HG02943 (cell line): ENCODE results near the gene LAMTOR3.

Experiments
- ATAC-seq: cut with Tn5 transposase; IDR thresholded peaks from one replicate; pipeline ENCODE4 v1.9.1; 2021; ENCODE audit warnings: mild to moderate bottlenecking, low read depth, moderate library complexity; ENCODE audit not compliant: unreplicated experiment

The LAMTOR3 gene

DNA sequence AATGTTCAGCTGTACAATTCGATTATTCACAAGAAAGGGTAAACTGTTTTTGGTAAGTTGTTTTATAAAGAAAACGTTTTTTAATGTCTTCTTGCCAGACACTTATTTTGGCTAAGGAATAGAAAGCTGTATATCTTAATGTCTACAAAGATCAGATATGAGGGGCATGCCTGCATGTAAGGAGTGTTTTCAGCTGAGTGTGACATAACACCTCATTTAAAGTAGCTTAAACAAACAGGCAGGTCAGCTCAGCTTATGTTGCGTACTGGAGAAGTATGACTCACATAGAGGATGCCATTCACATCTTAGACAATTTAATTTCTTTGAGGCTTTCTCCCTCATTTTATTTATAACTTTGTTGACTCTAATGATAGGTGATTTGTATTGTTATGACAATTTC, 30.4 kb downstream of the LAMTOR3 start:
- no peak for ATAC-seq

DNA sequence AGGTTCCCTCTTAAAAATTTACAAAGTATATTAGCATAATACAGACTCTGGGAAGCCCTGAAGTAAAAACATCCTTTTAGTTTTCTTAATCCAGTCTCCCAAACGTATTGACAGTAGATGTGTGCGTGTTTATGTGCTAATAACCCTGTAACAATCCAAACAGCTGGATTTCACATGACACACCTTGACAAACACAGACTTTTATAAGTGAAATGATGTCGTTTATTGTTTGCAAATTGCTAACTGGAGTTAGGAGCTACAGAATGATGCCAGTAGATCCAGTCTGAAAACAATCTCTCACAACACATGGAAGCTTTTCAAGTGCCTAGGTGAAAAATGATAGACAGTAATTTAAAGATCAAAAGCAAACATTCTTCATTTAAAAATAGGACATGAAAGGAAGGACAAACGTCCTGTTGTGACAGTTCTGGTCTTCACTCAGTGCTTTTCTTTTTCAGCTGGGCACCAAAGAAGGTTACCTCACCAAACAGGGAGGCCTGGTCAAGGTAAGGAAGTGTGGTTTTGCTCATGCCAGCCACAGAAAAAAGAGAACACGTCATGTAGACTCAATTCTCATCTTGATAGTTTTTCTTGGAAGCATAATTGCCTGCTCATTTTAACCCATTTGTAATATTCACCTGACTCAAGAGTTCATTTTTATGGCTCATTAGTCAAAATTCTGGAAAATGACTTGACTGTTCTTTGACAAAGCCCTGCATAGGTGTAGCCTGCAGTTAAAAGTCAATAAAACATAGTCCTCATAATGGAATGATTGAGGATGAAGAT, 32.9 kb downstream of the LAMTOR3 start:
- ATAC-seq = peak; percentile 77

DNA sequence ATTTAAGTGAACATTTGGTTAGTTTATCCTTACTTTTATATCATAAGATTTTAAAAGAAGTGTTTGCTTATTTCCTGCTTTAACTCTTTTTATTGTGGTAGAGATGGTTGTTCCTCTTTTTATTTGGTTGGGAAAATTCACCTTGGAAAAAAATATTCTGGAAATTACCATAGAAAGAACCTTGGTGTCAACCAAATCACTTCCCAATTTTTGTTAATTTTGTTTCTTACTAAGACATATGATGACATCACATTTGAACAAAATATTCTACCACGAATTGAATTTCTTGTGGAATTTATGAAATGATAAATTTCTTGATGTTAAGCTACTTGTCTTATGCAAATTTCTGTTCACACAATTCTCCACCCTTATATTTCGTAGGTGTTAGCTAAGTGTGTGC, 33.7 kb downstream of the LAMTOR3 start:
- no peak for ATAC-seq

DNA sequence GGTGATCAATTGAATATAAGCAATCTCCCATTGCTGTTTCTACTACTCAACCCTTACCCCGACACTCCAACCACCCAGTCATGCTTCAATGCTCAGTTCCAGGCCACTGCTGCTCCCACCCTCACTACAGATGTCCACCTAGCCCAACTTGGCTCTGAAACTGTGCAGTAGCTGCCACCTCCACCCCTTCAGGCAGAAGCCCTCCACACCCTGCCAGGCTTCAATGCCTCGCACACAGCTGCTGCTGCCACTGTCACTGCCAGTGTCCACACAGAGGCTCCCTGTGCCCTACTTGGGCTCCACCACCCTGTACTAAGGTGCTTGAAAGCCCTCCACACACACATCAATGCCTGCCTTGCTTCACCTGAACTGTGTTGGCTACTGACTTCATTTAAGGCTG, 34.6 kb downstream of the LAMTOR3 start:
- no peak for ATAC-seq

DNA sequence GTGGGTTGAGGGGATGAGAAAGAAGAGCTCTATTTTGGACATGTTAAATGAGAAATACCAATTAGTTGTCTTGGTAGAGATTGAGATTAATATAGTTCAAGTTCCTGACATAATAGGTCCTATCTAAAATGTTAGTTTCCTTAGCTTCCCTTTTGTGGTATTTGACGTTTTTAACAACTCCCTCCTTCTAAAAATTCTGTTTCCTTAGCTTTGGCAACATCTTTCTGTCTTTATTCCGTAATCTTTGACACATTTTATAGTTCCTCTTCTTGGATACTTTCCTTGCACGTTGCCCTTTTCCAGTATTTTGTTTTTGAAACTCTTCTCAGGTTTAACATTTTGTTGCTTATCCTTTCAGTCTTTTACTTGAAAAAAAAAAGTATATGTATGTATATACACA, 36.9 kb downstream of the LAMTOR3 start:
- ATAC-seq = no peak

DNA sequence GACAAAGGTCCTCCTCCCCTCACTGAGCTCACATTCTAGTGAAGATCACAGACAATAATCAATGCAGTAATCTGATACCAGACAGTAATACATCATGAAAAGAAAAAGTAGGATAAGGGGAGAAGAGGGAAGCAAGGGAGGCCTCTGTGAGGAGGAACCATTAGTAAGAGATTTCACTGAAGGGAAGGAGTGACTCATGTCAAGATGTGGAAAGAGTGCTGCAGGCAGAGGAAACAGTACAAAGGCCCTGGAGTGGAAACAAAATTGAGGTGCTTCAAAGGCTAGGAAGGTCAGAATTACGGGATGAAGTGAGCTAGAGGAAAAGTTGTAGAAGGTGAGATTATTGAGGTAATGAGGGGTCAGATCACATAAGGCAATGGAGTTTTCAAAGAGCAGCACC, 38.1 kb downstream of the LAMTOR3 start:
- ATAC-seq = no peak

DNA sequence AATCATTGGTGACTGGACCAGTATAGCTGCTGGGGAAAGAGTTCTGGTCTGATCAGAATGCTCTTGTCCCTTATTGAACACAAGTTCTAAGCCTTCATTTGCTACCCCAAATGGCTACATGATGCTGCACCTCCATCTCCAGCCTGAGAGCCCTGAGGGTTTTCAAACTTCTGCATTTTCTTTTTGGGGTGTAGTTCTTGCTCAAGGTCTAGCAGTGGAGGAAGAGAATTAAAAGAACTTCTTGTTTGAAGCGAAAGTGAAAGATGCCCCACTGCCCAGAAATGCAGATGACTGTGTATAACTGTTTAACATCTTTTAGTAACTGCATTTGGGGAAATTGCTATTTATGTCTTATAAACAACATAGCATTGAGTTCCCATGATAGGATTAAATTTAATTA, 38.5 kb downstream of the LAMTOR3 start:
- peak; percentile 39 for ATAC-seq

DNA sequence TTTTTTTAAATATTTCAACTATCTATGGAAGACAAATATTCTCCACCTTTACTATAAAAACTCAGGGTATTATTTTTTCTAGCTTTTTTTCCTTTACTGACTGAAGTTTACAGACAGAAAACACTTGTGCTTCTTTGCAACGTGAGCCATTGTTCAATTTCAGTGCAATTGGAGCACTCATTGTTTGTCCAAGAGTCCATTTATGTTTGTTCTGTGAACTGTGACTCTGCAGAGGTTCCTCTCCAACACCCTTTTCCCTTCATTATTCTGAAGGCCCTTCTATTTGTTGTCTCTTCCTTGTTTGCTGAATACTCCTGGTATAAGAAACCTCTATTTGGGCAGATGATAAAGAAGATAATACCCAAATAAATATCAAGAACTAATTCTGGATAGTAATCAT, 40.2 kb downstream of the LAMTOR3 start:
- ATAC-seq = no peak

DNA sequence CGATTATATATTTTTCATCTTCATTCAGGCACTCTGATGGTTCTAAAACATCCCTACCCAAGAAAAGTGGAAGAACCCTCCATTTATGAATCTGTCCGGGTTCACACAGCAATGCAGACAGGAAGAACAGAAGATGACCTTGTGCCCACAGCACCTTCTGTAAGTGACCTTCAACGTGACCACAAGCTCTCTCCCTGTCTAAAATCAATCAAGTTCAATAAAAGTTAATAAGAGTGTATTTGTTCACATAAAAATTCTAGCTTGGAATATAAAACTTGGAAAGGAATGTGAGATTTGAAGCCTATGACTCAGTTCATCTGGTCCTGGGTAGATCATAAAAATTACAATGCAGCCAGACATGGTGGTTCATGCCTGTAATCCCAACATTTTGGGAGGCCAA, 41.0 kb downstream of the LAMTOR3 start:
- ATAC-seq = no peak

DNA sequence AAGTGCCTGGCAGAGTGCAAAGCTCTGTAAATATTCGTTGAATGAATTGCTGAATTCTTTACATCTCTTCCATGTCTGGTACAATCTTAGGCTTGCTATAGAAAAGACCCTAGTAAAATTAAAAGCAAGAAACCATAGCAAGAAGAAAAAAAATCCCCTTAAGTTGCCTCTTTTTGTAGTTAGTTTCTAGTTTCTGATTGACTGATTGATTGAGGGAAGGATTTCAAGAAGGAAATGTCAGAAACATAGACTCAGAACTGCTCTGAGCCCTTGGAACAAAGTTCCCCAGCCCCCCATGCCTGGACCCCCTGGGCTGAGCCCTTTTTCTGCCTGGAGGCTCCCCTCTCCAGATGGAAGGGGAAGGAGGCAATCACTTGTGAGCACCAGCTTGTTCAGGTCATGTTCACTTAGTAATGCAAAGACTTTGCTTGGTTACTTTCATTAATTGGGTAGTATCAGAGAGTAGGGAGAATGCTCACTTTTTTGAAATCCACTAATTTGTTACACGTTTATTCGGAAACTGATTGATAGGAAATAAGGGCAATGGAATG, 42.0 kb downstream of the LAMTOR3 start:
- no peak for ATAC-seq

DNA sequence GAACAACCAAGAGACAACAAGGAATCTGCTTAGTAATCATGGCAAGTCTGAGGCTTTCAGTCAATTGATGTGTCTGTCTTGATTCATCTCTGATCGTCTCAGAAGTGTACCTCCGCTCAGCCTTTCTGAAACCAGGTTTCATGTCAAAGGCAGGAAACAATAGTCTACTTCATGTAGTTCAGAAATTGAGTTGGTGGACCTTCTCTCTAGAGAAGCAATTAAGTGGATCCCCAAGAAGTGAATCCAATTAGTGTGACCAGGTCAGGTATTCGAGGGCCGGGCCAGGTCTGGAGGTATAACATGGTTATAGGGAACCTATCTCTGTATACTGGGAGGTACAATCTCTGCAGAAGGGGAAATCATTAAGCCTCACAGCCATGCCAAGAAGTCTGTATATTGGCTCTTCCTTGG, 45.6 kb downstream of the LAMTOR3 start:
- peak; percentile 43 for ATAC-seq

DNA sequence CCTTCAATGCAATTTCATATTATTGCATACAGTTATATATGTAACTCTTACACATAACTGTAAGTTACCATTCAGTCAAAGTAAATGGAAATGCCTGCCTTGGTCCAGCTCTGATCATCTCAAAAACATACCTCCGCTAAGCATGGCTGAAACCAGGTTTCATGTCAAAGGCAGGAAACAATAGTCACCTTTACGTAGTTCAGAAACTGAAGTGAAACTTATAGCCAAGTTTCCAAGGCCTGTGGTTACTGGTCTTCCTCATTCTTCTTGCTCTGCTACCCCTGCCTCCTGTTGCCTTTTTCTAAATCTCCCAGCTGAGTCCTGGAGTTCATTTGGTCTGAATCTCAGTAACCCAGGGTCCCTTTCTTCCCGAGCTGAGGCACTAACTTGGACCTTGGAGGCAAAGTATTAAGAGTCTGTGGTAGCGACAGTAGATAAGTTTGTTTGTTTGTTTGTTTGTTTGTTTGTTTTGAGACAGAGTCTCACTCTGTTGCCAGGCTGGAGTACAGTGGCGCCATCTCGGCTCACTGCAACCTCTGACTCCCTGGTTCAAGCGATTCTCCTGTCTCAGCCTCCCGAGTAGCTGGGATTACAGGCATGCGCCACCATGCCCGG, 46.8 kb downstream of the LAMTOR3 start:
- ATAC-seq = peak; percentile 63

DNA sequence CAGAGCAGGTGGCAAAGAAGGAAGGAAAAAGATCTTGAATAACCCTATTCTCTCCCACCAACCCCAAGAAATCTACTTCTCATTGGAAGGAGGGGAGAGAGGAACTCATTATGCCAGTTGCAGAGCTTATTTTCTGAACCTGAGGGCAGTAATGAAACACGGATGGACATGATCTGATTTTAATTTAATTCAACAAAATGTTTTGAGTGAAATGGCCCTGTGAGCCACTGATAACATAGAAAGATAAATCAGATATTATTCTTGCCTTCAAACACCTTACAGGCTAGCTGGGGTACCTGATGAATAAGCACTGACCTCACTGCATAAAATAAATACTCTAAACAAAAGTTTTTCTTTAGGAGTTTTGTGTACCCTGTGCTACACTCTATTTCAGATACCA, 47.3 kb downstream of the LAMTOR3 start:
- no peak for ATAC-seq

DNA sequence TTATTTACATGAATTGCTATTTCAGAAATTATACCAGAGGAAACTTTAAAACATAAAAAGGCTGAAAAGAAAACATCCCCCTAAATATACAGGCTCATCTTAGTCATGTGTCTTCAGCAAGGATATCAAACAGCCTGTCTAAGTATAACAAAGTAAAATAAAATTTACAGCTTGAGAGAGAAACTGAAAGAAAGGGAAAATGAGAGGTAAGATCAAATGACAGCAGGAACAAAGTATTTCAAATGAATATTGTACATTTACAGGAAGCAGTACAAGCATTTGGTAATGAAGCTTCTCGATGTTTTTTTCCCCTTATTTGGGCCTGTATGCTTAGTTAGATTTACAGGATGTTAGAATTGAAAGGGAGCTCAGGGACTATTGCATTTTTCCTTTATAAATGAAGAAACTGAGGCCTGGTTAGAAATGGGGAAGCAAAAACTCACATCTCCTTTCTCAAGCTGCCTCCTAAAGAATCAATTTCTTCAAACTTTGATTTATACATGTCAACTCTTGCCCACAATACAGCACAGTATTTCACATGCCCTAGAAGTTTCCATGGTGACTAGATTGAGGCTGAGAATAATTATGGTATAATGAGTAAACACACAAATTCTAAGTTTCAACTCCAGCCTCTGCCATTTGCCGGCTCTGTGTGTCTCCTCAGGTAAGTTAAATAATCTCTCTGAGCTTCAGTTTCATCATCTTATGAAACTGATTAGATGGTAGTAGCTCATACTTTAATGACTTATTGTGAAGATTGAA, 48.3 kb downstream of the LAMTOR3 start:
- ATAC-seq = no peak

DNA sequence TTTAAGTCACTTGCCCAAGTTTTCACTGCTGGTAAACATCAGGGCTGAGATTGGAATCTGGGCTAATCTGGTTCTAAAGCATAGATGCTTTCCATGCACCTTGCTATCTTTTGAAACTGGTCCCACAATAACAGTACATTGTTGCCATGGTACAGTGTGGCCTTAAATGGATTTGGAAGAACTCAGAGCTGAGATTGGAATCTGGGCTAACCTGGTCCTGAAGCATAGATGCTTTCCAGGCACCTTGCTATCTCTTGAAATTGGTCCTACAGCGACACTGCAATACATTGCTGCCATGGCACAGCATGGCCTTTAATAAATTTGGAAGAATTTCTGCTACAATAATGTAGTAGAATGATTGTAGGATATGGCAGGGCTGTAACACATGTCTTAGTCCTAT, 49.0 kb downstream of the LAMTOR3 start:
- ATAC-seq = no peak

DNA sequence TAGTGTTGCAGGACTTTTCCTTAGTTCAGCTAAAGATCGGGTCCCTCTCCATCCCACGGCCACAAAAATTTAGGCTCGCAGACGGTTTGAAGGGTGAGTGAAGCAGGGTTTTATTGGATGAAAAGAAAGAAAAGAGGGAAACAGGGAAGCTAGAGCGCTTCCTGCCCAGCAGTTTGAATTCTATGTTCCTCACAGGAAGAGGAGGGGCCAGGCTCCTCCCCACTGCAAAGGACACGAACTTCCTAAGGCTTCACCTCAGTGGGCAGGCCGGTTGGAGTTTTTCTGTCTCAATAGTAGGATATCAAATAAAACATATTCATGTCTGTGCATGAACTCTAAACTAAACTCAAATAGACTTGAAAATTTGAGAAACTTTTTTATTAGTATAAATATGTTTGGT, 50.2 kb downstream of the LAMTOR3 start:
- no peak for ATAC-seq

DNA sequence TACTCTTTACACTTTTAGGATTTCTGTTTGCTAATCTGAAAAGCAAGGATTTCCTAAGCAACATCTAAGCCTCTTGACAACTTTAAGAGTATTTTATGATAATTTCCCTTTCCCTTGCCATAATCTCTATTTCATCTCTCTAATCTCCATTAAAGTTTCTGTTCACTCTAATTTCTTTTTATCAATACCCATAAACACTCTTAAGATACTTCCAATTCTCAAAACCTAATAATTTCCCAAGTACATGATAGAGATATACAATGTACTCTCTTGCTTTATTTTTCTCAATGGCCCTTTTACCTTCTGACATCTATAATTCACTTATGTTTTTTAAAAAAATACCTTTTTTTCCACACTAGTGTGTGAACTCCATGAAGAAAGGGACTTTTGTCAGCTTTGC, 50.8 kb downstream of the LAMTOR3 start:
- ATAC-seq = no peak

DNA sequence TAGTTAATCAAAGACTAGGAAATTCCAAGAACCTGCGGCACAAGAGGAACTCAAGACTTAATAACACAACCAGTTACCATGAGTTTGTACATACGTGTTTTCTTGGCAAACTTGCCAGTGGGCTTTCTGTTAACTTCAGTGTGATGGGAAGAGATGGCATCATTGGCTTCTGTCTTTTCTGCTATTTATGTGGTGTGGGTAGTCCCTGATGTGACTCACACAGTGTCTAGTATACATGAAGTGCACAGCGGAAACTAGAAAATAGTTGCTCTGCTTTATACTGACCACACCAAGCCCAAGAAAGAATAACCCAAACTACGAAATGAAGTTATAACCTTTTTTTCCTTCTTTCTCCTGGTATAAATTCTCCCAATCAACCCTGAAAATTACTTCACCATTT, 53.1 kb downstream of the LAMTOR3 start:
- no peak for ATAC-seq

DNA sequence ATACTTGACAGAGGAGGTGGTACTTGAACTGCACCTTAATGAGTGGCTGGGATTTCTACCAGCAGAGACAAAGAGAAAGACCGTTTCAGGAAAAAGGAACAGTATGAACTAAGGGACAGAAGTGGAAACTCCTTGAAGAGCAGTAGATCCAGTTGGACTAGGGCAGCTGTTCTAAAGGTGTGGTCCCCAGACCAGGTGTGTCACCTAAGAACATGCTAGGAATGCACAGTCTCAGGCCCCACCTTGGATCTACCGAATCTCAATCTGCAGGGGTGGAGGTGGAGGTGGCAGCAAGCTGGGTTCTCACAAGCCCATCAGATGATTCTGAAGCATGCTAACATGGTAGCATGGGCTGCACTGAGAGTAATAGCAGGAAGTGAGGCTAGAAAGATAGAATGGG, 55.3 kb downstream of the LAMTOR3 start:
- ATAC-seq = no peak

DNA sequence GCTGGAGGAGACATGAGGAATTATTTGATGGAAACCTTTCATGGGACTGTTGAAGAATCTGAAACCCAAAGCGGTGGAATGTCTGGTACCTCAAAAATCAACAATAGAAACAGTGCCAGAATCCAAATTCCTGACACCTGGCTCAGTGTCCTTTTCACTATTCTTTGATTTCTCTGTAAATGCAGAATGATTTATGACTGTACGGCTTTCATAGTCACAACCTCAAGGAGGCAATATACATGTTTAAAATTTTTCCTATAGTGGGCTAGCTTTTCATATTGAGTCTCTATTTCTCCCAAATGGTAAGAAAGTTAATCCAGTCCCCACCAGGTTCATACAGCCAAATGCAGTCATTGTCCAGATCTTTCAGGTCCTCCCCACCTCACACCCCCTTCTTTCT, 58.3 kb downstream of the LAMTOR3 start:
- ATAC-seq = no peak

DNA sequence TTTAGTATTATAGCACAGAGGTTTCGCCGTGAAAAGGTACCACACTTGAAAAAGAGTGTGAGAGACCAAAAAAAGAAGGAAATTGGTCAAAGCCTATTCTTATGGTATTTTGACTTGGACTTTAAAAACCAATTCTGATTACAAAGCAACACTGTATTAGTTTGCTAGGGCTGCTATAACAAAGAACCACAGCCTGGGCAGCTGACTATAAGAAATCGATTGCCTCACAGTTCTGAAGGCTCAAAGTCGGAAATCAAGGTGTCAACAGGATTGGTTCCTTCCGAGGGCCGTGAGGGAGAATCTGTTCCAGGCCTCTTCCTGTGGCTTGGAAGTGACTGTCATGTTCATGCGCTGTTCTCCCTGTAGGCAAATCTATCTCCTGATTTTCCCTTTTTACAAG, 59.7 kb downstream of the LAMTOR3 start:
- ATAC-seq = no peak
